ENCODE measurements around the gene WASHC2A.
"Not testable (repeated sequence)": the region's sequence is repeated elsewhere in the genome, so short reads cannot be mapped to it uniquely, and the experiment has no call there.

WASHC2A gene

GRCh38 chr10:50145575-50145974, 77.8 kb downstream of the WASHC2A start:
- not testable (repeated sequence) for DNase-seq (ENCODE audit: low spot score)

- DNase-seq (ENCODE audit: low spot score): no peak
These were observed 85.1 kb downstream of the WASHC2A start for GRCh38 chr10:50152792-50153272.

- DNase-seq (ENCODE audit: low spot score): not testable (repeated sequence)
These were observed 90.1 kb downstream of the WASHC2A start for GRCh38 chr10:50157868-50158267.

GRCh38 chr10:50159856-50160255, 92.1 kb downstream of the WASHC2A start:
- DNase-seq (ENCODE audit: low spot score): not testable (repeated sequence)

GRCh38 chr10:50165038-50165437, 97.3 kb downstream of the WASHC2A start:
- peak; percentile 2 for DNase-seq (ENCODE audit: low spot score)

- DNase-seq (ENCODE audit: low spot score): not testable (repeated sequence)
These were observed 100.1 kb downstream of the WASHC2A start for GRCh38 chr10:50167833-50168232.

- not testable (repeated sequence) for DNase-seq (ENCODE audit: low spot score)
These were observed 101.8 kb downstream of the WASHC2A start for GRCh38 chr10:50169506-50169905.

GRCh38 chr10:50174788-50175525, 107.2 kb downstream of the WASHC2A start:
- not testable (repeated sequence) for DNase-seq (ENCODE audit: low spot score)

Data from pons (tissue), 1 donor.